ENCODE results near the gene BORCS6. TPM values are rescaled to one million over a fixed set of nuclear protein-coding genes. Genes with fewer than 3 reads are reported as not detected.

BORCS6 gene
- total and polyA plus RNA-seq, 9 of the 15 experiments (the other 6 are each of a cell fraction or from before 2014, with no cell fraction given) = 0.01 to 7.4 (median 2.3) TPM

DNA sequence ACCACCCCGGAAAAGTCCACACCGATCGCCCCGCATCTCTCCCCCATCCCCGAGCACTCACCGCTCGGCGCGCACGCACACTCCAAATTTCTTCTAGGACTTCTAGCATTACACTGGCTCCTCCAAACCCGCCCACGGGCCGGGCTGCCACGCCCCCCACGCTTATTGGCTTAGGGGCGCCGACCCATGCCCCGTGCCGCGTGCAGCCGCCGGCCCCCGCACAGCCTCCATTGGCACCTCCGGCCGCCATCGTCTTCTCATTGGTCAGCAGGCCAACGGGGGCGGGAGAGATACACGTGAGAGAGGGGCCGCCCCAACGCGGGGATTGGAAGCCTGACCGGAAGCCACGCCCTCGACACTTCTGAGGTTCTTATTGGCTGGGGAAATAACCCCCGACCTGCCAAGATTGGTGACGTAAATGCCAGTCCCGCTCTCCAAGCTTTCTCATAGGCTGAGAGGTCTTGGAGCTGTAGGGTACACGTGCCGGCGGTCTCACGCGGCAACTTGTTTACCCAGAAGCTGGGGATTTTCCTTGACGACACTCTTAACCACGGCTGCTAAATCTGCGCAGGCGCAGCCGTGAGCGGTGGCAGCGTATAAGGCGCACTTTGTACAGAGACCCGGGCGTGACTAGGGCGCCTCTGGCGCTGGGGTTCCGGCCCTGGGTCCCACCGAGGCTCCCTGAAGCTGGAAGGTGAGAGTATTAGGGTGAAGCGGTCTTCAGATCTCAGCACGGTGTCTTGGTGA lies 33.6 kb downstream of the BORCS6 start (continued):
- peak; percentile 64 for TF ChIP-seq SP2 (IDR thresholded peaks at IDR 0.05; ENCODE audit: extremely low read depth, low read depth, low read length, poor library complexity, severe bottlenecking)
- peak; percentile 44; the same call in 1 of the 2 replicates for TF ChIP-seq NCOA1 (IDR thresholded peaks at IDR 0.05; ENCODE audit: low read depth)
- TF ChIP-seq FOXJ3 (CRISPR knock-in tag; IDR thresholded peaks at IDR 0.05) = no peak; the same call in 1 of the 2 replicates
- TF ChIP-seq, protein P1, sequence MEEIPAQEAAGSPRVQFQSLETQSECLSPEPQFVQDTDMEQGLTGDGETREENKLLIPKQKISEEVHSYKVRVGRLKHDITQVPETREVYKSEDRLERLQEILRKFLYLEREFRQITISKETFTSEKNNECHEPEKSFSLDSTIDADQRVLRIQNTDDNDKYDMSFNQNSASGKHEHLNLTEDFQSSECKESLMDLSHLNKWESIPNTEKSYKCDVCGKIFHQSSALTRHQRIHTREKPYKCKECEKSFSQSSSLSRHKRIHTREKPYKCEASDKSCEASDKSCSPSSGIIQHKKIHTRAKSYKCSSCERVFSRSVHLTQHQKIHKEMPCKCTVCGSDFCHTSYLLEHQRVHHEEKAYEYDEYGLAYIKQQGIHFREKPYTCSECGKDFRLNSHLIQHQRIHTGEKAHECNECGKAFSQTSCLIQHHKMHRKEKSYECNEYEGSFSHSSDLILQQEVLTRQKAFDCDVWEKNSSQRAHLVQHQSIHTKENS (CRISPR knock-in tag; IDR thresholded peaks at IDR 0.05) = no peak
- TF ChIP-seq SOX6 (IDR thresholded peaks at IDR 0.05) = 0 out of 2 replicates have a peak, but pooled peaks have one; percentile 20
- TF ChIP-seq, protein P2, sequence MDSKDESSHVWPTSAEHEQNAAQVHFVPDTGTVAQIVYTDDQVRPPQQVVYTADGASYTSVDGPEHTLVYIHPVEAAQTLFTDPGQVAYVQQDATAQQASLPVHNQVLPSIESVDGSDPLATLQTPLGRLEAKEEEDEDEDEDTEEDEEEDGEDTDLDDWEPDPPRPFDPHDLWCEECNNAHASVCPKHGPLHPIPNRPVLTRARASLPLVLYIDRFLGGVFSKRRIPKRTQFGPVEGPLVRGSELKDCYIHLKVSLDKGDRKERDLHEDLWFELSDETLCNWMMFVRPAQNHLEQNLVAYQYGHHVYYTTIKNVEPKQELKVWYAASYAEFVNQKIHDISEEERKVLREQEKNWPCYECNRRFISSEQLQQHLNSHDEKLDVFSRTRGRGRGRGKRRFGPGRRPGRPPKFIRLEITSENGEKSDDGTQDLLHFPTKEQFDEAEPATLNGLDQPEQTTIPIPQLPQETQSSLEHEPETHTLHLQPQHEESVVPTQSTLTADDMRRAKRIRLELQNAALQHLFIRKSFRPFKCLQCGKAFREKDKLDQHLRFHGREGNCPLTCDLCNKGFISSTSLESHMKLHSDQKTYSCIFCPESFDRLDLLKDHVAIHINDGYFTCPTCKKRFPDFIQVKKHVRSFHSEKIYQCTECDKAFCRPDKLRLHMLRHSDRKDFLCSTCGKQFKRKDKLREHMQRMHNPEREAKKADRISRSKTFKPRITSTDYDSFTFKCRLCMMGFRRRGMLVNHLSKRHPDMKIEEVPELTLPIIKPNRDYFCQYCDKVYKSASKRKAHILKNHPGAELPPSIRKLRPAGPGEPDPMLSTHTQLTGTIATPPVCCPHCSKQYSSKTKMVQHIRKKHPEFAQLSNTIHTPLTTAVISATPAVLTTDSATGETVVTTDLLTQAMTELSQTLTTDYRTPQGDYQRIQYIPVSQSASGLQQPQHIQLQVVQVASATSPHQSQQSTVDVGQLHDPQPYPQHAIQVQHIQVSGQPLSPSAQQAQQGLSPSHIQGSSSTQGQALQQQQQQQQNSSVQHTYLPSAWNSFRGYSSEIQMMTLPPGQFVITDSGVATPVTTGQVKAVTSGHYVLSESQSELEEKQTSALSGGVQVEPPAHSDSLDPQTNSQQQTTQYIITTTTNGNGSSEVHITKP (IDR thresholded peaks at IDR 0.05; ENCODE audit: partially characterized antibody) = peak; percentile 77
- TF ChIP-seq STAT5A (IDR thresholded peaks at IDR 0.05; ENCODE audit: borderline replicate concordance, low read length) = no peak
- TF ChIP-seq ZNF24 (IDR thresholded peaks at IDR 0.05) = 0 out of 2 replicates have a peak, but pooled peaks have one; percentile 52
- TF ChIP-seq, protein P3, sequence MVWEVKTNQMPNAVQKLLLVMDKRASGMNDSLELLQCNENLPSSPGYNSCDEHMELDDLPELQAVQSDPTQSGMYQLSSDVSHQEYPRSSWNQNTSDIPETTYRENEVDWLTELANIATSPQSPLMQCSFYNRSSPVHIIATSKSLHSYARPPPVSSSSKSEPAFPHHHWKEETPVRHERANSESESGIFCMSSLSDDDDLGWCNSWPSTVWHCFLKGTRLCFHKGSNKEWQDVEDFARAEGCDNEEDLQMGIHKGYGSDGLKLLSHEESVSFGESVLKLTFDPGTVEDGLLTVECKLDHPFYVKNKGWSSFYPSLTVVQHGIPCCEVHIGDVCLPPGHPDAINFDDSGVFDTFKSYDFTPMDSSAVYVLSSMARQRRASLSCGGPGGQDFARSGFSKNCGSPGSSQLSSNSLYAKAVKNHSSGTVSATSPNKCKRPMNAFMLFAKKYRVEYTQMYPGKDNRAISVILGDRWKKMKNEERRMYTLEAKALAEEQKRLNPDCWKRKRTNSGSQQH (CRISPR knock-in tag; IDR thresholded peaks at IDR 0.05) = 0 out of 2 replicates have a peak, but pooled peaks have one; percentile 19
- TF ChIP-seq FOS (IDR thresholded peaks at IDR 0.05; ENCODE audit: extremely low read depth, insufficient read length) = peak; percentile 90
- TF ChIP-seq, protein P4, sequence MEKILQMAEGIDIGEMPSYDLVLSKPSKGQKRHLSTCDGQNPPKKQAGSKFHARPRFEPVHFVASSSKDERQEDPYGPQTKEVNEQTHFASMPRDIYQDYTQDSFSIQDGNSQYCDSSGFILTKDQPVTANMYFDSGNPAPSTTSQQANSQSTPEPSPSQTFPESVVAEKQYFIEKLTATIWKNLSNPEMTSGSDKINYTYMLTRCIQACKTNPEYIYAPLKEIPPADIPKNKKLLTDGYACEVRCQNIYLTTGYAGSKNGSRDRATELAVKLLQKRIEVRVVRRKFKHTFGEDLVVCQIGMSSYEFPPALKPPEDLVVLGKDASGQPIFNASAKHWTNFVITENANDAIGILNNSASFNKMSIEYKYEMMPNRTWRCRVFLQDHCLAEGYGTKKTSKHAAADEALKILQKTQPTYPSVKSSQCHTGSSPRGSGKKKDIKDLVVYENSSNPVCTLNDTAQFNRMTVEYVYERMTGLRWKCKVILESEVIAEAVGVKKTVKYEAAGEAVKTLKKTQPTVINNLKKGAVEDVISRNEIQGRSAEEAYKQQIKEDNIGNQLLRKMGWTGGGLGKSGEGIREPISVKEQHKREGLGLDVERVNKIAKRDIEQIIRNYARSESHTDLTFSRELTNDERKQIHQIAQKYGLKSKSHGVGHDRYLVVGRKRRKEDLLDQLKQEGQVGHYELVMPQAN (IDR thresholded peaks at IDR 0.05; ENCODE audit: borderline replicate concordance) = peak; percentile 91; the same call in 1 of the 2 replicates
